Mesothelial cell of epicardium (in vitro differentiated cells): Measurements from ENCODE around the gene CFHR5. TPM values are rescaled to one million over a fixed set of nuclear protein-coding genes. Genes with fewer than 3 reads are reported as not detected.

Experiments
- DNase-seq, 2 experiments: peaks; one replicate each; pipeline ENCODE4 v3.0.0; 2021; ENCODE audit warnings: low spot score in 2 of 2; ENCODE audit not compliant: unreplicated experiment in 2 of 2
- H3K27ac Mint-ChIP-seq: 2 replicates; pipeline ENCODE4 v1.8.0; 2021; ENCODE audit warnings: mixed read lengths
- H3K27me3 Mint-ChIP-seq: 2 replicates; pipeline ENCODE4 v1.8.0; 2021; ENCODE audit warnings: low read depth, mixed read lengths
- H3K36me3 Mint-ChIP-seq: 2 replicates; pipeline ENCODE4 v1.8.0; 2021; ENCODE audit warnings: mixed read lengths
- H3K4me1 Mint-ChIP-seq: 2 replicates; pipeline ENCODE4 v1.8.0; 2021; ENCODE audit warnings: mixed read lengths
- H3K4me3 Mint-ChIP-seq: 2 replicates; pipeline ENCODE4 v1.8.0; 2021; ENCODE audit warnings: mild to moderate bottlenecking, moderate library complexity, mixed read lengths
- H3K9me3 Mint-ChIP-seq: 2 replicates; pipeline ENCODE4 v1.8.0; 2021; ENCODE audit warnings: mixed read lengths
- CTCF ChIP-seq: fragments of 200-600 bp; sonication (generic); IDR thresholded peaks from one replicate; pipeline ENCODE4 v1.5.0; 2021; ENCODE audit warnings: antibody characterized with exemption; ENCODE audit not compliant: unreplicated experiment
- total RNA-seq: library from RNA; stranded (reverse); gene quantifications from 3 replicates; pipeline ENCODE4 v1.2.1, GENCODE V29; 2021

The CFHR5 gene
- total RNA-seq, 1 donor from 2014 or later: not detected

GRCh38 chr1:197013234-197013633 lies 35.9 kb downstream of the CFHR5 start:
- DNase-seq: no peak
- TF ChIP-seq CTCF: no peak
- Mint-ChIP-seq H3K36me3 (no peaks in the 10 kb centered on the region), H3K9me3 (peaks cover 14% of the 10 kb centered on the region), H3K27me3 (no peaks in the 10 kb centered on the region), H3K4me1 (no peaks in the 10 kb centered on the region), H3K27ac (no peak overlapping the region), H3K4me3 (no peak overlapping the region)

GRCh38 chr1:197016751-197017150 lies 39.4 kb downstream of the CFHR5 start:
- no peak for TF ChIP-seq CTCF
- no peak for DNase-seq
- peaks cover 7% of the 10 kb centered on the region for H3K9me3 Mint-ChIP-seq
- H3K27me3 Mint-ChIP-seq: no peaks in the 10 kb centered on the region
- no peak overlapping the region for H3K27ac Mint-ChIP-seq
- H3K4me1 Mint-ChIP-seq: no peaks in the 10 kb centered on the region
- no peaks in the 10 kb centered on the region for H3K36me3 Mint-ChIP-seq
- no peak overlapping the region for H3K4me3 Mint-ChIP-seq

- no peak for DNase-seq
- Mint-ChIP-seq H3K4me1 (no peaks in the 10 kb centered on the region), H3K36me3 (no peaks in the 10 kb centered on the region), H3K27me3 (no peaks in the 10 kb centered on the region), H3K27ac (no peak overlapping the region), H3K4me3 (no peak overlapping the region), H3K9me3 (peaks cover 6% of the 10 kb centered on the region)
- TF ChIP-seq CTCF: no peak
Observed at GRCh38 chr1:197017558-197018146, 40.3 kb downstream of the CFHR5 start.

- Mint-ChIP-seq H3K27ac (no peak overlapping the region), H3K9me3 (peaks cover 6% of the 10 kb centered on the region), H3K4me3 (no peak overlapping the region), H3K36me3 (no peaks in the 10 kb centered on the region), H3K27me3 (no peaks in the 10 kb centered on the region), H3K4me1 (no peaks in the 10 kb centered on the region)
- TF ChIP-seq CTCF: no peak
- DNase-seq: no peak
Observed at GRCh38 chr1:197021716-197022115, 44.4 kb downstream of the CFHR5 start.

- Mint-ChIP-seq H3K4me3 (no peak overlapping the region), H3K4me1 (no peaks in the 10 kb centered on the region), H3K27me3 (no peaks in the 10 kb centered on the region), H3K9me3 (peaks cover 6% of the 10 kb centered on the region), H3K27ac (no peak overlapping the region), H3K36me3 (no peaks in the 10 kb centered on the region)
- DNase-seq: no peak
- no peak for TF ChIP-seq CTCF
Observed at GRCh38 chr1:197024460-197024859, 47.1 kb downstream of the CFHR5 start.

- no peak for TF ChIP-seq CTCF
- Mint-ChIP-seq H3K27me3 (no peaks in the 10 kb centered on the region), H3K4me3 (no peak overlapping the region), H3K36me3 (no peaks in the 10 kb centered on the region), H3K27ac (no peak overlapping the region), H3K4me1 (no peaks in the 10 kb centered on the region), H3K9me3 (no peaks in the 10 kb centered on the region)
- no peak for DNase-seq
Observed at GRCh38 chr1:197027359-197027758, 50.0 kb downstream of the CFHR5 start.
